Measurements from ENCODE around the gene PEPD.

DNA sequence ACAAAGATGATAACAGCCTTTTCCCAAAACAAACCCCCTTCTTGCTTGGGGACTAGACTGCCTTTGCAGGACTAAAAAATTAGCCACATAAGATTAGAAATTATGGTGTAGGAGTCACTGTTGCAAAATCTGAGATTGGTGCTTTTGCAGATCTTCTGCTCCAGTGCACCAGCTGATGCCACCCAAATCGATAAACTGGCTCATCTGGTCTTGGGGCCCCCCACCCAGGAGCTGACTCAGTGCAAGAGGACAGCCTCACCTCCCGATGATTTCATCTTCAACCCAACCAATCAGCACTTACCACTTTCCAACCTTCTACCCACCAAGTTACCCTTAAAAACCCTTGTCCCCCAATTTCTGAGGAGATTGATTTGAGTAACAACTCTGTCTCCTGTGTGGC lies 47.1 kb upstream of the PEPD start:
- TF ChIP-seq, protein P1, sequence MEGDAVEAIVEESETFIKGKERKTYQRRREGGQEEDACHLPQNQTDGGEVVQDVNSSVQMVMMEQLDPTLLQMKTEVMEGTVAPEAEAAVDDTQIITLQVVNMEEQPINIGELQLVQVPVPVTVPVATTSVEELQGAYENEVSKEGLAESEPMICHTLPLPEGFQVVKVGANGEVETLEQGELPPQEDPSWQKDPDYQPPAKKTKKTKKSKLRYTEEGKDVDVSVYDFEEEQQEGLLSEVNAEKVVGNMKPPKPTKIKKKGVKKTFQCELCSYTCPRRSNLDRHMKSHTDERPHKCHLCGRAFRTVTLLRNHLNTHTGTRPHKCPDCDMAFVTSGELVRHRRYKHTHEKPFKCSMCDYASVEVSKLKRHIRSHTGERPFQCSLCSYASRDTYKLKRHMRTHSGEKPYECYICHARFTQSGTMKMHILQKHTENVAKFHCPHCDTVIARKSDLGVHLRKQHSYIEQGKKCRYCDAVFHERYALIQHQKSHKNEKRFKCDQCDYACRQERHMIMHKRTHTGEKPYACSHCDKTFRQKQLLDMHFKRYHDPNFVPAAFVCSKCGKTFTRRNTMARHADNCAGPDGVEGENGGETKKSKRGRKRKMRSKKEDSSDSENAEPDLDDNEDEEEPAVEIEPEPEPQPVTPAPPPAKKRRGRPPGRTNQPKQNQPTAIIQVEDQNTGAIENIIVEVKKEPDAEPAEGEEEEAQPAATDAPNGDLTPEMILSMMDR (IDR thresholded peaks at IDR 0.05), result no peak
- TF ChIP-seq EP300 (IDR thresholded peaks at IDR 0.05; ENCODE audit: low read depth), result no peak
- TF ChIP-seq POLR2A (IDR thresholded peaks at IDR 0.05), result no peak
- no peak for TF ChIP-seq POLR2AphosphoS5 (IDR thresholded peaks at IDR 0.05)

All from transverse colon (tissue), 4 donors.